SH-SY5Y (cell line): ENCODE data around the gene EPS8L1.

Experiments
- GATA2 ChIP-seq: IDR thresholded peaks from 2 replicates; pipeline ENCODE4 v1.6.1; 2011; ENCODE audit warnings: mild to moderate bottlenecking, low read depth, low read length
- GATA3 ChIP-seq: IDR thresholded peaks from 2 replicates; pipeline ENCODE4 v1.6.1; 2011; ENCODE audit warnings: low read depth, mild to moderate bottlenecking, low read length, moderate library complexity

GRCh38 chr19:55133639-55134444, 58.2 kb downstream of the EPS8L1 start:
- TF ChIP-seq GATA2, result no peak
- TF ChIP-seq GATA3, result no peak
